Superior temporal gyrus (tissue), 1 donor: ENCODE results near the gene ZNF446.

Experiments used
- DNase-seq: peaks from one replicate; pipeline ENCODE4 v3.0.0-alpha.2; 2016; ENCODE audit errors: extremely low spot score

Gene ZNF446

GRCh38 chr19:58522709-58523108 is 46.6 kb downstream of the ZNF446 start:
- DNase-seq: no peak

GRCh38 chr19:58529405-58529804 is 53.3 kb downstream of the ZNF446 start:
- no peak for DNase-seq
